HepG2 (cell line): ENCODE results near the gene LMNA. TPM values are rescaled to one million over a fixed set of nuclear protein-coding genes. Genes with fewer than 3 reads are reported as not detected.

Source experiments
- CREB3 ChIP-seq: sonication (generic); formaldehyde crosslinking; IDR thresholded peaks from 2 replicates; pipeline ENCODE4 v1.5.0; 2020; ENCODE audit warnings: missing genetic modification reagents
- MIXL1 ChIP-seq: IDR thresholded peaks from 2 replicates; pipeline ENCODE4 v1.6.1; 2016
- MLLT10 ChIP-seq: sonication (generic); formaldehyde crosslinking; IDR thresholded peaks from 2 replicates; pipeline ENCODE4 v1.4.0; 2020; ENCODE audit warnings: missing genetic modification reagents
- PRMT3 ChIP-seq: sonication (generic); formaldehyde crosslinking; IDR thresholded peaks from 2 replicates; pipeline ENCODE4 v1.8.1; 2022; ENCODE audit warnings: low read depth, mild to moderate bottlenecking, moderate library complexity, missing genetic modification reagents, borderline replicate concordance
- RCOR2 ChIP-seq: IDR thresholded peaks from 2 replicates; pipeline ENCODE4 v1.6.1; 2016; ENCODE audit warnings: missing biosample characterization, missing genetic modification reagents
- SMAD9 ChIP-seq: sonication (generic); formaldehyde crosslinking; IDR thresholded peaks from 2 replicates; pipeline ENCODE4 v1.5.1; 2020; ENCODE audit warnings: mild to moderate bottlenecking, missing genetic modification reagents
- TBX2 ChIP-seq: sonication (generic); formaldehyde crosslinking; IDR thresholded peaks from 2 replicates; pipeline ENCODE4 v1.5.0; 2020; ENCODE audit warnings: missing genetic modification reagents, mild to moderate bottlenecking, borderline replicate concordance
- THAP7 ChIP-seq: sonication (generic); formaldehyde crosslinking; IDR thresholded peaks from 2 replicates; pipeline ENCODE4 v1.8.1; 2023; ENCODE audit warnings: mild to moderate bottlenecking, missing genetic modification reagents
- ZFP37 ChIP-seq: sonication (generic); formaldehyde crosslinking; IDR thresholded peaks from 2 replicates; pipeline ENCODE4 v1.4.0; 2020; ENCODE audit warnings: missing genetic modification reagents, borderline replicate concordance
- ZNF142 ChIP-seq: sonication (generic); formaldehyde crosslinking; IDR thresholded peaks from 2 replicates; pipeline ENCODE4 v1.4.0; 2020; ENCODE audit warnings: missing genetic modification reagents
- ZNF496 ChIP-seq: sonication (generic); formaldehyde crosslinking; IDR thresholded peaks from 2 replicates; pipeline ENCODE4 v1.8.1; 2023; ENCODE audit warnings: mild to moderate bottlenecking, moderate library complexity, missing genetic modification reagents; ENCODE audit not compliant: insufficient replicate concordance
- ZNF564 ChIP-seq: sonication (generic); formaldehyde crosslinking; IDR thresholded peaks from 2 replicates; pipeline ENCODE4 v1.8.1; 2023; ENCODE audit warnings: mild to moderate bottlenecking, missing genetic modification reagents
- ZNF589 ChIP-seq: sonication (generic); formaldehyde crosslinking; conservative IDR thresholded peaks from 2 replicates; pipeline ENCODE4 v1.8.0; 2022; ENCODE audit warnings: mild to moderate bottlenecking, moderate library complexity, missing genetic modification reagents
- polyA plus RNA-seq, 8 experiments: library from polyadenylated mRNA; depleted of rRNA in 3 of 8; stranded (reverse) in 7 of 8; unstranded in 1 of 8; fragments of >200 nt; fragmentation: Illumina TruSeq in 4 of 8; extraction: Trizol in 4 of 8; gene quantifications; 2 replicates each; pipeline versions ENCODE4 v1.2.1 to v1.2.3, GENCODE V29; 2011 to 2016; ENCODE audit warnings: low read depth in 4 of 8, missing spikeins in 1 of 8, mixed read lengths in 1 of 8; ENCODE audit not compliant: insufficient read depth in 1 of 8
- total RNA-seq, 5 experiments: library from RNA; depleted of rRNA; stranded (reverse); fragments of >200 nt; fragmentation: Illumina TruSeq; extraction: Trizol; gene quantifications; 2 replicates each; pipeline ENCODE4 v1.2.3, GENCODE V29; 2016; ENCODE audit warnings: low read depth in 1 of 5

Gene LMNA
- total and polyA plus RNA-seq, 2 of the 13 experiments (the other 11 are each of a cell fraction or from before 2014, with no cell fraction given) = 107 to 225 TPM

- TF ChIP-seq ZNF142 (CRISPR knock-in tag) (0 out of 2 replicates have a peak, but pooled peaks have one; percentile 54), MLLT10 (CRISPR knock-in tag) (no peak), SMAD9 (CRISPR knock-in tag) (no peak), CREB3 (CRISPR knock-in tag) (no peak), PRMT3 (CRISPR knock-in tag) (no peak), ZNF496 (CRISPR knock-in tag) (no peak), TBX2 (CRISPR knock-in tag) (peak; percentile 49), THAP7 (CRISPR knock-in tag) (no peak), ZNF589 (no peak), ZFP37 (CRISPR knock-in tag) (no peak), RCOR2 (CRISPR knock-in tag) (no peak), ZNF564 (0 out of 2 replicates have a peak, but pooled peaks have one; percentile 75), MIXL1 (CRISPR knock-in tag) (no peak)
These were observed at the start of gene LMNA (continued) for GRCh38 chr1:156114101-156114918.
